Subcutaneous adipose tissue (tissue), 4 donors: Measurements from ENCODE around the gene OR2M3. TPM values are rescaled to one million over a fixed set of nuclear protein-coding genes. Genes with fewer than 3 reads are reported as not detected.

Experiments used
- CTCF ChIP-seq: fragments of 450-650 bp; IDR thresholded peaks from one replicate; pipeline ENCODE4 v1.5.1; 2016; ENCODE audit warnings: low read depth, mild to moderate bottlenecking, control low read depth, antibody characterized with exemption, moderate library complexity
- total RNA-seq, 4 donors: library from RNA; depleted of rRNA; stranded (reverse); fragments of >200 nt; gene quantifications; one replicate each; pipeline ENCODE4 v1.1.0, GENCODE V29; 2016

Gene OR2M3
- not detected for total RNA-seq

- TF ChIP-seq CTCF = no peak
Observed at GRCh38 chr1:248196965-248197364, at the start of gene OR2M3. Gene OR2M3 (plus strand): TSS chr1:248197265. CDS start chr1:248203068, 5,803 bp downstream.

- TF ChIP-seq CTCF = no peak
Observed at GRCh38 chr1:248152056-248152827, 44.8 kb upstream of the OR2M3 start.

- no peak for TF ChIP-seq CTCF
Observed at GRCh38 chr1:248155927-248156326, 41.1 kb upstream of the OR2M3 start.

- TF ChIP-seq CTCF = no peak
Observed at GRCh38 chr1:248158758-248159157, 38.3 kb upstream of the OR2M3 start.

- TF ChIP-seq CTCF = no peak
Observed at GRCh38 chr1:248164031-248164430, 33.0 kb upstream of the OR2M3 start.

- TF ChIP-seq CTCF = no peak
Observed at GRCh38 chr1:248165186-248165585, 31.9 kb upstream of the OR2M3 start.

- TF ChIP-seq CTCF = no peak
Observed at GRCh38 chr1:248174521-248174920, 22.5 kb upstream of the OR2M3 start, which contains the start of gene OR2M2. Gene OR2M2 (plus strand): TSS chr1:248174821. CDS start chr1:248179986, 5,165 bp downstream.
